Stimulated activated CD4-positive, alpha-beta T cell treated with anti-CD3 and anti-CD28 coated beads, Interleukin-1b, Interleukin-23, amount 100 ng/mL, for 4 hours (primary cell): Measurements from ENCODE around the gene ITCH.
"Not testable (repeated sequence)": the region's sequence is repeated elsewhere in the genome, so short reads cannot be mapped to it uniquely, and the experiment has no call there.

Experiments used
- DNase-seq, 2 donors: peaks; one replicate each; pipeline ENCODE4 v3.0.0-alpha.2; 2020; ENCODE audit warnings: low read depth in 2 of 2

ITCH gene

GRCh38 chr20:34343458-34344211 is 19.4 kb upstream of the ITCH start:
- DNase-seq = no peak

GRCh38 chr20:34344238-34344637 is 18.8 kb upstream of the ITCH start:
- no peak for DNase-seq

GRCh38 chr20:34345402-34345736 is 17.7 kb upstream of the ITCH start:
- DNase-seq = no peak

- DNase-seq = not testable (repeated sequence)
Observed at GRCh38 chr20:34345839-34346532, 17.1 kb upstream of the ITCH start.

- not testable (repeated sequence) for DNase-seq
Observed at GRCh38 chr20:34346533-34346865, 16.6 kb upstream of the ITCH start.

- DNase-seq = no peak
Observed at GRCh38 chr20:34347571-34347970, 15.5 kb upstream of the ITCH start.

GRCh38 chr20:34350095-34350494 is 13.0 kb upstream of the ITCH start:
- DNase-seq = no peak

- not testable (repeated sequence) for DNase-seq
Observed at GRCh38 chr20:34353467-34353866, 9.6 kb upstream of the ITCH start.

GRCh38 chr20:34355427-34355826 is 7.6 kb upstream of the ITCH start:
- DNase-seq = no peak

- DNase-seq = not testable (repeated sequence)
Observed at GRCh38 chr20:34359729-34360128, 3.3 kb upstream of the ITCH start.

GRCh38 chr20:34362502-34363061 is 491 bp upstream of the ITCH start:
- DNase-seq = no peak

GRCh38 chr20:34363465-34364222 is 571 bp downstream of the ITCH start:
- peak in 1 of 2 donors; percentile 4 for DNase-seq

GRCh38 chr20:34364223-34364506 is 1.1 kb downstream of the ITCH start:
- DNase-seq = no peak

GRCh38 chr20:34365765-34366213 is 2.7 kb downstream of the ITCH start:
- DNase-seq = no peak

GRCh38 chr20:34367155-34367554 is 4.1 kb downstream of the ITCH start:
- DNase-seq = no peak

- DNase-seq = not testable (repeated sequence)
Observed at GRCh38 chr20:34367911-34368310, 4.8 kb downstream of the ITCH start.

GRCh38 chr20:34368547-34368946 is 5.5 kb downstream of the ITCH start:
- DNase-seq = no peak

GRCh38 chr20:34369265-34369664 is 6.2 kb downstream of the ITCH start:
- DNase-seq = no peak

- no peak for DNase-seq
Observed at GRCh38 chr20:34370062-34370461, 7.0 kb downstream of the ITCH start.

- no peak for DNase-seq
Observed at GRCh38 chr20:34373445-34373844, 10.4 kb downstream of the ITCH start.

- no peak for DNase-seq
Observed at GRCh38 chr20:34374209-34374760, 11.2 kb downstream of the ITCH start.

- DNase-seq = no peak
Observed at GRCh38 chr20:34375977-34376430, 12.9 kb downstream of the ITCH start.
